A204.1 (cell line): ENCODE data around the gene AMH.
"Not testable (repeated sequence)": the region's sequence is repeated elsewhere in the genome, so short reads cannot be mapped to it uniquely, and the experiment has no call there.

Source experiments
- FAIRE-seq: peaks from 2 replicates; lab custom pipeline; 2012; peaks lifted over from hg19 to GRCh38; lab: Jason Lieb, UNC

The AMH gene

GRCh38 chr19:2270423-2271233 lies 21.5 kb downstream of the AMH start:
- no peak for FAIRE-seq

DNA sequence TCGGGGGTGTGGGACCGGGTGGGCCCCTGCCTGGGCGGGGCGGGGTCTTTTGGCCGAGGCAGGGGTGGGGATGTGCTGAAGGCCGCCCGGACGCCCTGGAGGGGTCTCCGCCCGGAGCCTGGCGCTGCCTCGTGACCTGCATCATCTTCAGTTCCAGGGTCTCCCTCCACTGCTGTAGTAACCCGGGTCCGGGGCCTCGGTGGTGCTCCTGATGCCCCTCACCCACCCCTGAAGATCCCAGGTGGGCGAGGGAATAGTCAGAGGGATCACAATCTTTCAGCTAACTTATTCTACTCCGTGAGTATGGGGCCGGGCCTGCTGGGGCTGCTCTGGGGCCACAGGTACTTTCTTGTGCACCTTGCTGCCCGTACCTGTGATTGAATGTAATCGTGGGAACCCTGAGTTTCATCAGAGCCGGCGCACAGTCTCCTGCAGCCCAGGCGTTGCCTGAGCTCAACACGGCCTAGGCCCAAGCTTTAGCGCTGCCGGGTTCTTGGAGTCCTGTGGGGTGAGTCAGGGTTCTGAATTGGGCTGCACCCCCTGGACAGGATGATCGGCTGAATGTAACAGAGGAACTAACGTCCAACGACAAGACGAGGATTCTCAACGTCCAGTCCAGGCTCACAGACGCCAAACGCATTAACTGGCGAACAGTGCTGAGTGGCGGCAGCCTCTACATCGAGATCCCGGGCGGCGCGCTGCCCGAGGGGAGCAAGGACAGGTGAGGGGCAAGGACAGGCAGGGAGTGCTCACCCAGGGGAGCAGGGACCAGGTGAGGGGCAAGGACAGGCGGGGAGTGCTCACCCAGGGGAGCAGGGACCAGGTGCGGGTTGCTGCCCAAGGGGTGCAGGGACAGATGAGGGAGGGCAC lies 22.3 kb downstream of the AMH start:
- no peak for FAIRE-seq

GRCh38 chr19:2273356-2274184 lies 24.4 kb downstream of the AMH start:
- FAIRE-seq: no peak

GRCh38 chr19:2274185-2274711 lies 25.1 kb downstream of the AMH start:
- no peak for FAIRE-seq

GRCh38 chr19:2274931-2275535 lies 25.9 kb downstream of the AMH start:
- no peak for FAIRE-seq

DNA sequence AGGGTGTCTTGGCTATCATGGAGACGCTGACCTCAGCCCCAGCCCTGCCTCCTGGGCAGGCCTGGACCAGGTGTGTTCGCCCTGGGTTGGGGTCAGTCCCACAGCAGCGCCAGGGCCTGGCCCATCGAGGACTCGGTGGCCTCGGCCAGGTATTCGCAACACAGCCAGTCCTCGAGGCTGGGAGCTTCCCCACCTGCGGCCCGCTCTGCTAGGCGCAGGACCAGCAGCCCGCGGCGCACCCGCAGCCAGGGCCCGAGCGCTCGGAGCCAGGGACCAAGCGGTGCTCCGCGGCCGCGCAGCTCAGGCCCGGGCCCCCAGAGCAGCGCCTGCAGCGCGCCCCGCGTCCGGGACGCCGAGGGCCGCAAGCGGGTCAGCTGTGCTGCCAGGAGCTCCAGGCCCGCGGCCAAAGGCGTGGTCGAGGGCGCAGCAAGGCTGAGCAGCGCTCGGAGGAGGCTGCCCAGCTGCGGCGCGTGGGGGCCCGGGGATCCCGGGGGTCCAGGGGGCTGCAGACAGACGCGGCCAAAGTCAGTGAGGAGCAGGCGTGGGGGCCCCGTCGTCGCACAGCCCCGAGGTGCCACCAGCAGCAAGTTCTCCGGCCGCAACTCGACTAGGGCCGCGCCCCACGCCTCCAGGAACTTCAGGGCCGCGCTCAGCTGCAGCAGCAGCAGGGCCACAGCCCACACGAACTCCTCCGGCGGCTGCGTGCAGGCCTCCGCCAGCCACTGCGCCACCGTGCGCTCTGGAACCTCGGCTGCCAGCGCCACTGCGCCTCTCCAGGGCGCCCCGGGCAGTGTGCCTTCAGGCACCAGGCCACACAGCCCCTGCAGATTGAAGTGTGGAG lies 26.7 kb downstream of the AMH start:
- FAIRE-seq: no peak

DNA sequence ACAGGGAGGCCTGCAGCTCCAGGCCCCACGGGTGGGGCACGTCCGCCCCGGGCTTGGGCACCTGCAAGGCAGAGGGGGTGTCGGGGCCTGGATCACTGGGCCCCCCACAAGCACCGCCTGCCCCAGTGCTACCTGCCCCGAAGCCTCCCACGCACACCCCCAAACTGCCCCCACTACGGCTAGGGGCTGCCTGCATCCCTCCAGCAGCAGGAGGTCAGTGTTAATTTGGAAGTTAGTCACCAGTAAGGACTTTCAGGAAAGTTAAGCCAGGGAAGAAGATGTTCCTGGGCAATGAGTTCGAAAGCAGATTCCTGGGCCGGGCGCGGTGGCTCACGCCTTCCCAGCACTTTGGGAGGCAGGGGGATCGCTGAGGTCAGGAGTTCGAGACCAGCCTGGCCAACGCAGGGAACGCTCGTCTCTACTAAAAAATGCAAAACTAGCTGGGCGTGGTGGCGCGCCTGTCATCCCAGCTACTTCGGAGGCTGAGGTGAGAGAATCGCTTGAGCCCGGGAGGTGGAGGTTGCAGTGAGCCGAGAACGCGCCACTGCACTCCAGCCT lies 27.4 kb downstream of the AMH start:
- FAIRE-seq: no peak

DNA sequence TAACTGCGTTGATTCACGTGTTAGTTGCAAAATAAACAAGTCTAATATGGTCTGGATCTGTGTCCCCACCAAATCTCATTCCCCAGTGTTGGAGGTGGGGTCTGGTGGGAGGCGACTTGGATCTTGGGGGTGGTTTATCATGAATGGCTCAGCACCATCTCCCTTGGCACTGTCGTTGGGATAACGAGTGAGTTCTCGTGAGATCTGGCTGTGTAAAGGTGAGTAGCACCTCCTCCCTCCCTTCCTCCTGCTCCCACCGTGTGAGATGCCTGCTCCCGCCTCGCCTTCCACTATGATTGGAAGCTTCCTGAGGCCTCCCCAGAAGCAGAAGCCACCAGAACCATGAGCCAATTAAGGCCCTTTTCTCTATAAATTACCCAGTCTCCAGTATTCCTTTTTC lies 28.0 kb downstream of the AMH start:
- no peak for FAIRE-seq

DNA sequence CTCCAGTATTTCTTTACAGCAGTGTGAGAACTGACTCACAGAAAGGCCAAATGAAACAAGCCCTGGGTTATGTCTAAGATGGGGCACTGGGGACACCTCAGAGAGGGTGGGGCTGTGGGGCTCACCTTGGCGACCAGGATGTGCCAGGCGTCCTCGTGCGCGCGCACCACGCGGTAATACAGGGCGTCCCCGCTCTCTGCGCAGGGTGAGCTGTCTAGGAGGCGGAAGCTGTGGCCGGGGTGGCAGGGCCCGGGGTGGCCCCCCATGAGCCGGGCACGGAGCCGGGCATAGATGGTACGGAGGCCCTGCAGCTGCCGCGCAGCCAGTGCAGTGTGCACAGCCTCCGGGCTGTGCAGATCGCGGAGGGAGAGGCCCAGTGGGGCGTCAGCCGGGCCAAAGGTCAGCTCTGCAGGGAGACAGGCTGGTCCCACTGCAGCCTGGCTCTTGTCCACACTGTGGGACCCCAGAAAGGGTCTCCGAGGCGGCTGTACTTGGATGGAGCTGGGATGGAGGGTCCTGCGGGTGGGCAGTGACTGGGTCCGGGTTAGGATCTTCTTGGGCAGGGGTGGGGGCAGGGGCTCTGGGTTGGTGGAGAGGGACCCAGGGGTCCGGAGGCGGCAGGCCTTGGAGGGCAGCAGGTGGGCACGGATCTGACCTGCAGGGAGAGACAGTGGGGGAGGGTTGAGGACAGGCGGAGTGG lies 29.5 kb downstream of the AMH start:
- no peak for FAIRE-seq

GRCh38 chr19:2280633-2281264 lies 31.6 kb downstream of the AMH start:
- FAIRE-seq: no peak

DNA sequence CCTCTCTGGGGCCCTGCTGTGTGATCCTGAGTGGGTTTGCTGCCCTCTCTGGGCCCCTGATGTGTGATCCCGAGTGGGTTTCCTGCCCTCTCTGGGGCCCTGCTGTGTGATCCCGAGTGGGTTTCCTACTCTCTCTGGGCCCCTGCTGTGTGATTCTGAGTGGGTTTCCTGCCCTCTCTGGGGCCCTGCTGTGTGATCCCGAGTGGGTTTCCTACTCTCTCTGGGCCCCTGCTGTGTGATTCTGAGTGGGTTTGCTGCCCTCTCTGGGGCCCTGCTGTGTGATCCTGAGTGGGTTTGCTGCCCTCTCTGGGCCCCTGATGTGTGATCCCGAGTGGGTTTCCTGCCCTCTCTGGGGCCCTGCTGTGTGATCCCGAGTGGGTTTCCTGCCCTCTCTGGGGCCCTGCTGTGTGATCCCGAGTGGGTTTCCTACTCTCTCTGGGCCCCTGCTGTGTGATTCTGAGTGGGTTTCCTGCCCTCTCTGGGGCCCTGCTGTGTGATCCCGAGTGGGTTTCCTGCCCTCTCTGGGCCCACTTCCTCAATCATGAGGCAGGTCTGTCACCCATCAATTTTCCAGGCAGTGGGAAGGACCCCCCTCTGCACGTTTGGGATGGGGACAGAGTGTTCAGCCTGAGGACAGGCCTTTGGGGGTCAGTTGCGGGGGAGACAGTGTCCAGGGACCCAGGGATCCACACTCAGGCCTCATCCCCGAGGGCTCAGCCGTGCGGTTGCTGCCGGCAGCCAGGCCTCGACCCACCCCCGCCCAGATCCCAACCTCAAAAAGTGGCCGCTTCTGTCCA lies 32.3 kb downstream of the AMH start:
- FAIRE-seq: not testable (repeated sequence)

DNA sequence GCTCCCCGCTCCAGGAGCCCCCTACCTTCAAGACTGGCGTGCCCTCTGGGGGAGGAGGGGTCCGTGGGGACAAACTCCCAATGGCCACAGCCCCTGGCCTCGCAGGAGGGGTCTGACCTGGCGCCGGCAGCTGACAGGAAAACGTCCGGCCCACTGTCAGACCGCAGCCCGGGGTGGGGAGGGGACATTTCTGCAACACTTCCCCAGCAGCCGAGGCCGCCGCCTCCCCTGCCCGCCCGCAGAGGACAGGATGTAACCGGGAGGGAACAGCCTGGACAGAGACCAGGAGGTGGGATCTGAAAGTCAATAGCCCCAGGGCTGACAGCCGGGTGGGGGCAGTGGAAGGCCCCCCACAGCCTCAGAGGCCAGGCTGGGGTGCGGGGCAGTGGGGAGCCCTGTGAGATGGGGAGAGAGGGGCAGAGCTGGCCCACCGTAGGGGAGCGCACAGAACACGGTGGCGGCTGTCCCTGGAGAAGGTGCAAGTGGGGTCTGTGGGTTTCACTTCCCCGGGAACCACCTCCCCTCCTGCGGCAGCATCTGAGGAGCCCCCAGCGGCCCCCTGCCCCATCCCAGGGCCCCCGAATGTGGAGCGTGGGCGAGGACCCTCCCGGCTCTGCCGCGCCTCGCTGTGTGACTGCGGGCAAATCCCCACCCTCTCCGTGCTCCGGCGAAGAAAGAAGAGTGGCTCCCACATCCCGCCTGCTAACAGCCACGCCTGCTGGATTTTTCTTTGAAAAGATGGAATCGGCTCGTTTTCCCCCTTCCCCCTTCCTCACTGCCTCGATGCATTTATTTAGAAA lies 33.1 kb downstream of the AMH start, which contains the start of gene PEAK3:
Gene PEAK3 (minus strand): TSS at position 114 of the 800 bp plus-strand sequence. CDS start 1,244 bp downstream, outside the sequence.
- no peak for FAIRE-seq

DNA sequence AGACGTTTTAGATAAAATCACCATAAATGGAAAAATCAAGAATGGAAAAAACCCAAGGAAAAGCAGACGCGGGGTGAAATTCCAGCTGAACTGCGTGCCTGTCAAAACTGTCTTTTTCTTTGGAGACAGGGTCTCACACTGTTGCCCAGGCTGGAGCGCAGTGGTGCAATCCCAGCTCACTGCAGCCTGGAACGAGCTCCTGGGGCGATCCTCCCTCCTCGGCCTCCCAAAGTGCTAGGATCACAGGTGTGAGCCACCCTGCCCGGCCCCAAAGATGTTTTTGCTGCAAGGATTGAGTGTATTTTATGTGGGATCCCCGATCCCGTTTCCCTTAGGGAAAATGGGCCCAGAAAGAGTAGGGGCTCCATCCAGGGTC lies 33.7 kb downstream of the AMH start:
- no peak for FAIRE-seq

GRCh38 chr19:2283835-2284507 lies 34.8 kb downstream of the AMH start:
- FAIRE-seq: no peak

DNA sequence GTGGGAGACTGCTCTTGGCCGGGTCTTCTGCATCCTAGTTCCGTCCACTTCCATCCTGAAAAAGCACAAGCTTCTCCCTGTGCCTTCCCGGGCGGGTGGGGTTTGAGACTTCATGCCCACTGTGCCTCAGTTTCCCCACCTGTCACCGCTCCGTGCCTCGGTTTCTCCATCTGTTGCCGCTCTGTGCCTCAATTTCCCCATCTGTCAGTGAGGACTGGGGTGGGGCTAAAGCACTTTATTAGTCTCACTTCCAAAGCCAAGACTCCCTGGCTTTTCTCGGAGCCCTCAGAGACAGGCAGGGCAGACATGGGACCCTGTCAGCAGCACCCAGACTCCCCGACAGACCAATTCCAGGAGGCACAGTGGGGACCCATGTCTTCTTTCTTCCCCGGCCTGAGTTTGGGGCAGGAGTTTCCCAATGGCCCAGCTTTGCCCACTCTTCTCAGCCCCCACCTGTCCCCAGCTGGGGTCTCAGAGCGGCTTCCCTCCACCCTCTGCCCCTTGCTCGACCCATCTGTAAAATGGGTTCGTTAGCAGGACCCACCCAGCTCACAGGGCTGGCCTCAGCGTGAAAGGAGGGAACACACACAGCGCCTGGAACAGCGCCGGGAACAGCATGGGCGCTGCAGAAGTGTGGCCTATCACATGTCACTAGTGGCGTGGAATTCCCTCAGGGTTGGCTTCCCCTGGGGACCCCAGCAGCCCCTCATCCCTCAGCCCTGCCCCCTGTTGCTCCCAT lies 37.4 kb downstream of the AMH start:
- FAIRE-seq: no peak

DNA sequence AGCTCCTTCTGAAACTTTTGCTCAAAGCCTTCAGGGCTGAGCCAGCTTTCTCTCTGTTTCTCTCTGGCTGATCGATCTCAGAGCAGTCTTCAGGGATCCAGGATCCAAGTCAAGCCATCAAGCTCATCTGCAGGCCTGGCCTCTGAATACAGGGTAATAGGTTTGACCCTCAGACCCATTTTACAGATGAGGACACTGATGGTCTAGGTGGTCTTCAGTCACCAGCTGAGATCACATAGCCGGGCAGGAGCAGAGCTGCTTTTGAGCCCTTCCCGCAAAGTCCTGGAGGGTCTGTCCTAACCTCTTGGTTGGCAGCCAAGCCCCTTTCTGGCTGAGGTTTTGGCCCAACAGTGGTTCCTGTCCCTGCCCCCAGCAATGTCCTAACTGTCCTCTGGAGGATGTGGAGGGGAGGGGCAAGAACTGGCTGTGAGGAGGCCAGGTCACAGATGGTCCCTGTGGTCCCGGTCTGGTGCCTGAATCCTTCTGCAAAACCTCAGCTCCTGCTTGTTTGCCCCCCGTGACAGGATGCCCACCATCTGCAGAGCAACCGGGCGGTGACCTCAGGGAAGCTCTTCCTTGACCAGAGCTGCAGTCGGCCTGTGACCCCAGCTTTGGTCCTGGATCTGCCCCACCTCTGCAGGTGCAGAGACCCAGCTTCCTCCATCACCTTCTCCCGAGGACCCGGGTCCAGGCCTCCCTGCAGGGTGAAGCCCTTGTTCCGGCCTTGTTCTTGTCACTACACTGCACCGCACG lies 38.6 kb downstream of the AMH start:
- FAIRE-seq: no peak
